K562 (cell line): ENCODE measurements around the gene SPINT4. TPM values are rescaled to one million over a fixed set of nuclear protein-coding genes. Genes with fewer than 3 reads are reported as not detected.

Source experiments
- ATAC-seq: fragments of 200-7000 bp; cut with Tn5 transposase; 3 replicates; pipeline ENCODE4 v1.9.1; 2020; ENCODE audit warnings: moderate library complexity
- BruUV-seq: library from RNA; stranded (reverse); fragments of 400-500 nt; replicated peaks from 2 replicates; lab custom pipeline; 2021; lab: Mats Ljungman, UMichigan
- CTCF ChIA-PET: fragments of 300-600 bp; formaldehyde crosslinking; extraction: SDS; loops from one replicate; lab custom pipeline; 2021; ENCODE audit warnings: low intra/inter-chr PET ratio; lab: Yijun Ruan, JAX
- POLR2A ChIA-PET: fragments of 300-600, 350-650 bp; sonication (Branson Sonifier 250); formaldehyde crosslinking; extraction: SDS; loops from one replicate; lab custom pipeline; 2021; ENCODE audit warnings: antibody characterized with exemption, inconsistent platforms; lab: Yijun Ruan, JAX
- DNase-seq, 4 experiments: peaks; one replicate each; pipeline versions ENCODE4 v3.0.0 to v3.0.0-alpha.2; 2011 to 2018; ENCODE audit warnings: low spot score in 3 of 4, mixed read lengths in 3 of 4; ENCODE audit errors: extremely low read depth in 1 of 4
- FAIRE-seq: peaks from 2 replicates; lab custom pipeline; 2011; peaks lifted over from hg19 to GRCh38; lab: Jason Lieb, UNC
- H2AFZ ChIP-seq: 2 replicates; pipeline ENCODE4 v1.6.0; 2011; ENCODE audit warnings: low read depth, low read length, control low read depth, inconsistent platforms
- H3K27ac ChIP-seq: fragments of 200-600 bp; 3 replicates; pipeline ENCODE4 v1.8.0; 2011; ENCODE audit warnings: low read depth, mild to moderate bottlenecking, control low read depth, inconsistent platforms, low read length, moderate library complexity, mixed read lengths; ENCODE audit errors: extremely low read depth
- H3K27me3 ChIP-seq, 2 experiments: fragments of 300-600 bp in 1 of 2; 2 replicates in 1 of 2; 3 replicates in 1 of 2; pipeline versions ENCODE4 v1.6.0 to v1.8.0; 2011; ENCODE audit warnings: inconsistent platforms in 2 of 2, low read length in 2 of 2, mild to moderate bottlenecking in 1 of 2, mixed read lengths in 1 of 2, moderate library complexity in 1 of 2; ENCODE audit not compliant: control insufficient read depth in 2 of 2, insufficient read depth in 2 of 2
- H3K36me3 ChIP-seq: fragments of 300-600 bp; 3 replicates; pipeline ENCODE4 v1.8.0; 2011; ENCODE audit warnings: mild to moderate bottlenecking, low read length, inconsistent platforms; ENCODE audit not compliant: control insufficient read depth, insufficient read depth
- H3K4me1 ChIP-seq, 2 experiments: fragments of 200-600 bp in 1 of 2; replicated peaks in 1 of 2; 2 replicates in 1 of 2; 3 replicates in 1 of 2; pipeline versions ENCODE4 v1.5.1 to v1.8.0; 2011; ENCODE audit warnings: inconsistent platforms in 2 of 2, low read length in 2 of 2, mild to moderate bottlenecking in 1 of 2, mixed read lengths in 1 of 2, moderate library complexity in 1 of 2; ENCODE audit not compliant: control insufficient read depth in 2 of 2, insufficient read depth in 2 of 2
- H3K4me2 ChIP-seq: 2 replicates; pipeline ENCODE4 v1.6.1; 2011; ENCODE audit warnings: low read length, control low read depth, inconsistent platforms, mixed read lengths; ENCODE audit not compliant: insufficient read depth
- H3K4me3 ChIP-seq: fragments of 200-600 bp; sonication (generic), shearing (Covaris generic); 2 replicates; pipeline ENCODE4 v1.5.1; 2016; ENCODE audit warnings: control low read depth, inconsistent platforms
- H3K79me2 ChIP-seq: fragments of 200-600 bp; 3 replicates; pipeline ENCODE4 v1.8.0; 2011; ENCODE audit warnings: low read length, inconsistent platforms; ENCODE audit not compliant: control insufficient read depth, insufficient read depth
- H3K9ac ChIP-seq, 2 experiments: 2 replicates each; pipeline versions ENCODE4 v1.6.0 to v1.6.1; 2011; ENCODE audit warnings: low read depth in 2 of 2, low read length in 2 of 2, control low read depth in 1 of 2, inconsistent platforms in 1 of 2, mild to moderate bottlenecking in 1 of 2, mixed read lengths in 1 of 2; ENCODE audit not compliant: insufficient read depth in 1 of 2
- H3K9me1 ChIP-seq: one replicate; pipeline ENCODE4 v1.6.0; 2011; ENCODE audit warnings: inconsistent platforms, mild to moderate bottlenecking, low read length, moderate library complexity; ENCODE audit not compliant: control insufficient read depth, insufficient read depth
- H3K9me3 ChIP-seq: replicated peaks from 2 replicates; pipeline ENCODE4 v1.5.1; 2011; ENCODE audit warnings: low read depth, low read length, inconsistent platforms; ENCODE audit not compliant: control insufficient read depth, insufficient read depth
- H4K20me1 ChIP-seq: replicated peaks from 2 replicates; pipeline ENCODE4 v1.6.1; 2011; ENCODE audit warnings: low read length, inconsistent platforms, mixed read lengths; ENCODE audit not compliant: control insufficient read depth, insufficient read depth
- GATAD2B ChIP-seq: fragments of 450-650 bp; IDR thresholded peaks from 2 replicates; pipeline ENCODE4 v1.6.1; 2017; ENCODE audit warnings: mild to moderate bottlenecking, borderline replicate concordance
- POLR3G ChIP-seq: IDR thresholded peaks from 2 replicates; pipeline ENCODE4 v1.6.1; 2011; ENCODE audit not compliant: insufficient read length, insufficient replicate concordance; ENCODE audit errors: extremely low read depth
- SFPQ ChIP-seq: fragments of 200-400 bp; formaldehyde crosslinking; IDR thresholded peaks from 2 replicates; pipeline ENCODE4 v1.6.1; 2017; ENCODE audit warnings: mild to moderate bottlenecking, low read depth, low read length, moderate library complexity
- SMAD3 ChIP-seq: fragments of 450-650 bp; formaldehyde crosslinking; conservative IDR thresholded peaks from 2 replicates; pipeline ENCODE4 v1.4.0; 2020; ENCODE audit warnings: mild to moderate bottlenecking
- STAT5B ChIP-seq: fragments of 250-450 bp; sonication (Bioruptor Pico); IDR thresholded peaks from 2 replicates; pipeline ENCODE4 v1.8.0; 2021; ENCODE audit warnings: mild to moderate bottlenecking, inconsistent platforms
- TBP ChIP-seq: optimal IDR thresholded peaks from 2 replicates; pipeline ENCODE3; 2011; ENCODE audit warnings: low read depth, low read length, improper control_type of control experiment
- ZBTB49 ChIP-seq: sonication (generic); formaldehyde crosslinking; IDR thresholded peaks from 2 replicates; pipeline ENCODE4 v1.8.0; 2022; ENCODE audit warnings: missing genetic modification reagents, mild to moderate bottlenecking, borderline replicate concordance
- ZNF280B ChIP-seq: fragments of 250-450 bp; sonication (Bioruptor Pico); IDR thresholded peaks from 2 replicates; pipeline ENCODE4 v1.5.1; 2021; ENCODE audit warnings: mild to moderate bottlenecking
- ZNF609 ChIP-seq: sonication (generic); formaldehyde crosslinking; IDR thresholded peaks from 2 replicates; pipeline ENCODE4 v1.8.1; 2023; ENCODE audit warnings: missing genetic modification reagents, mild to moderate bottlenecking, borderline replicate concordance
- WGBS: fragments of 100-300 bp; shearing (Covaris generic); methylation state at CpG from one replicate; pipeline ENCODE4 v1.1.6; 2016; ENCODE audit warnings: low coverage, mixed read lengths; ENCODE audit not compliant: insufficient coverage; ENCODE audit errors: missing lambda C conversion rate; 5-methylcytosine and 5-hydroxymethylcytosine counted together
- in situ Hi-C: fragments of 300-500 bp; cut with MboI; formaldehyde crosslinking; loops from 4 replicates; pipeline ENCODE4 v1.15.0; 2018; ENCODE audit warnings: inconsistent platforms, mixed read lengths
- intact Hi-C: fragments of 100-400 bp; cut with micrococcal nuclease; formaldehyde crosslinking; loops from 2 replicates; pipeline ENCODE4 v1.14.2; 2022
- polyA plus RNA-seq, 8 experiments: library from polyadenylated mRNA; depleted of rRNA in 4 of 8; stranded (reverse) in 5 of 8; unstranded in 3 of 8; fragments of >200 nt; fragmentation: Nextera tagmentation in 2 of 8; fragmentation: Illumina TruSeq in 1 of 8; extraction: Ambion mirVana in 2 of 8; extraction: Trizol in 1 of 8; gene quantifications; 2 replicates each; pipeline versions ENCODE4 v1.2.1 to v1.2.3, GENCODE V29; 2011 to 2014; ENCODE audit warnings: inconsistent platforms in 1 of 8, missing spikeins in 1 of 8
- total RNA-seq, 7 experiments: library from RNA; depleted of rRNA in 6 of 7; stranded (reverse); fragments of >200 nt in 6 of 7; fragmentation: Illumina TruSeq in 2 of 7; extraction: Trizol in 2 of 7; gene quantifications; 2 replicates each; pipeline versions ENCODE4 v1.2.1 to v1.2.3, GENCODE V29; 2011 to 2021; ENCODE audit warnings: low replicate concordance in 1 of 7

SPINT4 gene
- total and polyA plus RNA-seq, 9 of the 15 experiments (the other 6 are each of a cell fraction or from before 2014, with no cell fraction given) = not detected

- Histone ChIP-seq H3K27me3 (peaks cover 0 to 3% of the 10 kb centered on the region in 2 experiments; a peak in 3 of 5 replicates), H3K27ac (no peak overlapping the region), H3K9me1 (no peaks in the 10 kb centered on the region), H3K9me3 (no peaks in the 10 kb centered on the region), H2AFZ (no peak overlapping the region), H3K36me3 (no peaks in the 10 kb centered on the region), H4K20me1 (no peaks in the 10 kb centered on the region), H3K4me2 (no peak overlapping the region), H3K9ac (no peak overlapping the region), H3K4me1 (no peaks in the 10 kb centered on the region), H3K79me2 (no peaks in the 10 kb centered on the region), H3K4me3 (no peak overlapping the region)
- CTCF ChIA-PET = no interaction called here
- DNase-seq (no peak), ATAC-seq (no peak), FAIRE-seq (no peak)
- 1% methylated on average over 4 of the region's 4 CpGs for WGBS
- POLR2A ChIA-PET = no interaction called here
- intact Hi-C loops = no loop called here
- BruUV-seq = no TSS peak
- in situ Hi-C loops = no loop called here
- TF ChIP-seq ZBTB49 (CRISPR knock-in tag) (no peak), SMAD3 (CRISPR knock-in tag) (no peak), ZNF609 (CRISPR knock-in tag) (no peak), SFPQ (no peak), TBP (no peak), ZNF280B (CRISPR knock-in tag) (no peak), POLR3G (no peak), STAT5B (CRISPR knock-in tag) (no peak), GATAD2B (no peak)
Measured at GRCh38 chr20:45742596-45742995, 20.4 kb downstream of the SPINT4 start.
